Measurements from ENCODE around the gene CDHR5. TPM values are rescaled to one million over a fixed set of nuclear protein-coding genes. Genes with fewer than 3 reads are reported as not detected.

Gene CDHR5
- polyA plus RNA-seq, 1 of the 3 experiments (the other 2 are of a cell fraction) = not detected

- H4K20me1 ChIP-seq (ENCODE audit: insufficient read depth) = peaks cover 36% of the 10 kb centered on the region
- H3K9me3 ChIP-seq = no peaks in the 10 kb centered on the region
- peaks cover 7% of the 10 kb centered on the region; the same call in 1 of the 2 replicates for H3K79me2 ChIP-seq (ENCODE audit: insufficient read depth)
- H3K27me3 ChIP-seq (ENCODE audit: insufficient read depth) = no peaks in the 10 kb centered on the region
- no peak overlapping the region for H2AFZ ChIP-seq (ENCODE audit: low read depth)
- ChIA-PET CTCF (no interaction called here), POLR2A (no interaction called here)
- no peaks in the 10 kb centered on the region for H3K9me2 ChIP-seq
- no peak overlapping the region for H3K27ac ChIP-seq (ENCODE audit: low read depth in 2 of 2, low read length in 1 of 2)
- TF ChIP-seq USF1 (IDR thresholded peaks at IDR 0.05; ENCODE audit: borderline replicate concordance, low read depth) (no peak), YY1 (IDR thresholded peaks at IDR 0.05; ENCODE audit: low read depth) (no peak), RAD21 (IDR thresholded peaks at IDR 0.05; ENCODE audit: low read length) (no peak), EZH2phosphoT487 (IDR thresholded peaks at IDR 0.05; ENCODE audit: borderline replicate concordance, low read depth) (no peak), IRF3 (IDR thresholded peaks at IDR 0.05; ENCODE audit: low read depth, low read length) (no peak), MAX (IDR thresholded peaks at IDR 0.05; ENCODE audit: low read depth) (no peak), CHD2 (IDR thresholded peaks at IDR 0.05; ENCODE audit: low read length, partially characterized antibody) (no peak)
- H3K4me3 ChIP-seq (ENCODE audit: low read depth in 2 of 2, low read length in 1 of 2) = no peak overlapping the region
- no peak for DNase-seq
- no peak overlapping the region for H3K9ac ChIP-seq
- WGBS (ENCODE audit: low lambda C conversion rate) = 100% methylated on average over 1 of the region's 18 CpGs
- H3K4me2 ChIP-seq = no peak overlapping the region
- H3K36me3 ChIP-seq (replicated peaks in 1 of 2; ENCODE audit: control insufficient read depth in 1 of 2, insufficient read depth in 2 of 2, low read length in 1 of 2) = peaks cover 30 to 79% of the 10 kb centered on the region in 2 experiments
- H3F3A ChIP-seq (replicated peaks; ENCODE audit: insufficient read depth) = peaks cover 6% of the 10 kb centered on the region
- peaks cover 4 to 27% of the 10 kb centered on the region in 2 experiments; a peak in 1 of 4 replicates for H3K4me1 ChIP-seq (ENCODE audit: control insufficient read depth in 1 of 2, insufficient read depth in 2 of 2, low read depth in 1 of 2, low read length in 1 of 2)
Observed at GRCh38 chr11:610146-610801, 14.5 kb downstream of the CDHR5 start.

GRCh38 chr11:609341-609811 is 15.4 kb downstream of the CDHR5 start:
- no peak overlapping the region for H3K27ac ChIP-seq (ENCODE audit: low read depth in 2 of 2, low read length in 1 of 2)
- H3K4me1 ChIP-seq (ENCODE audit: control insufficient read depth in 1 of 2, insufficient read depth in 2 of 2, low read depth in 1 of 2, low read length in 1 of 2) = peaks cover 4 to 18% of the 10 kb centered on the region in 2 experiments; a peak in 1 of 4 replicates
- H3K4me3 ChIP-seq (ENCODE audit: low read depth in 2 of 2, low read length in 1 of 2) = no peak overlapping the region
- H3K9me3 ChIP-seq = no peaks in the 10 kb centered on the region
- WGBS (ENCODE audit: low lambda C conversion rate) = 81% methylated on average over 6 of the region's 28 CpGs
- H3K9me2 ChIP-seq = no peaks in the 10 kb centered on the region
- TF ChIP-seq EP300 (IDR thresholded peaks at IDR 0.05; ENCODE audit: borderline replicate concordance in 1 of 2, low read depth in 1 of 2, low read length in 1 of 2) (no peak), TEAD4 (IDR thresholded peaks at IDR 0.05; ENCODE audit: borderline replicate concordance, insufficient read depth) (no peak), USF1 (IDR thresholded peaks at IDR 0.05; ENCODE audit: borderline replicate concordance, low read depth) (no peak), FOSL2 (IDR thresholded peaks at IDR 0.05; ENCODE audit: borderline replicate concordance, low read depth) (no peak), SIN3A (IDR thresholded peaks at IDR 0.05; ENCODE audit: borderline replicate concordance, low read depth, low read length) (no peak), FOXJ3 (CRISPR knock-in tag; IDR thresholded peaks at IDR 0.05) (no peak), RAD21 (IDR thresholded peaks at IDR 0.05; ENCODE audit: low read length) (no peak)
- no peak for DNase-seq
- no peaks in the 10 kb centered on the region for H3K27me3 ChIP-seq (ENCODE audit: insufficient read depth)
- peaks cover 6% of the 10 kb centered on the region for H3F3A ChIP-seq (replicated peaks; ENCODE audit: insufficient read depth)
- peaks cover 37 to 87% of the 10 kb centered on the region in 2 experiments for H3K36me3 ChIP-seq (replicated peaks in 1 of 2; ENCODE audit: control insufficient read depth in 1 of 2, insufficient read depth in 2 of 2, low read length in 1 of 2)
- no peak overlapping the region for H3K4me2 ChIP-seq
- H4K20me1 ChIP-seq (ENCODE audit: insufficient read depth) = peaks cover 30% of the 10 kb centered on the region
- POLR2A ChIA-PET = interaction anchor here (1.2 kb wide), 1 partner anchor 24 kb away, joined by 3 read pairs; no protein-coding TSS in a partner anchor
- CTCF ChIA-PET = no interaction called here
- H3K79me2 ChIP-seq (ENCODE audit: insufficient read depth) = peaks cover 7% of the 10 kb centered on the region; the same call in 1 of the 2 replicates
- no peak overlapping the region for H3K9ac ChIP-seq
- H2AFZ ChIP-seq (ENCODE audit: low read depth) = no peak overlapping the region
